ENCODE measurements around the gene CALM1.

DNA sequence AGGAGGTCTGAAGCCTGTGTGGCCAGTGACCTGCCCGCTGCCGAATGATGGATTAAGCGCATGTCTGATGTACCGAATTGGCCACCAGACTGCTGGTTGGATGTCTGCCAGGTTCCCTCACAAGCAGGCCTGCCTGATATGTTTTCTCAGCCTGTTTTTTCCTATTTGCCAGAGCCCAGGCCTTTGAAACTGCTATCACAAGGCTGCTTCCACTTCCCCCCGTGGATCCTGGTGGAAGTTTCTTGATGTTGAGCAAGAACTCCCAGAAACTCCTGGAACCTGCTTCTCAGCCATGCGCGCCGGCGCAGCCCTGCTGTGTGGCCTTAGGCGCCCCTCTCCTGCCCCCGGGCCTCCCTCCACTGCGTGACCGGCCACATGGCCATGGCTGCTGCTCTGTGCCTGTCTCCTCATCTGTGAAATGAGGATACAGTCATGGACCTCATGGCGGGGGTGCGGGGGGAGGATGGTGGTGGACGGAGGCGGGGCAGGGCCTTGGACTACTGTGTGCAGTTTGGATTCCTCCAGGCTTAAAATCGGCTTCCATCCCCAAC, 56.6 kb downstream of the CALM1 start:
- TF ChIP-seq, protein P1, sequence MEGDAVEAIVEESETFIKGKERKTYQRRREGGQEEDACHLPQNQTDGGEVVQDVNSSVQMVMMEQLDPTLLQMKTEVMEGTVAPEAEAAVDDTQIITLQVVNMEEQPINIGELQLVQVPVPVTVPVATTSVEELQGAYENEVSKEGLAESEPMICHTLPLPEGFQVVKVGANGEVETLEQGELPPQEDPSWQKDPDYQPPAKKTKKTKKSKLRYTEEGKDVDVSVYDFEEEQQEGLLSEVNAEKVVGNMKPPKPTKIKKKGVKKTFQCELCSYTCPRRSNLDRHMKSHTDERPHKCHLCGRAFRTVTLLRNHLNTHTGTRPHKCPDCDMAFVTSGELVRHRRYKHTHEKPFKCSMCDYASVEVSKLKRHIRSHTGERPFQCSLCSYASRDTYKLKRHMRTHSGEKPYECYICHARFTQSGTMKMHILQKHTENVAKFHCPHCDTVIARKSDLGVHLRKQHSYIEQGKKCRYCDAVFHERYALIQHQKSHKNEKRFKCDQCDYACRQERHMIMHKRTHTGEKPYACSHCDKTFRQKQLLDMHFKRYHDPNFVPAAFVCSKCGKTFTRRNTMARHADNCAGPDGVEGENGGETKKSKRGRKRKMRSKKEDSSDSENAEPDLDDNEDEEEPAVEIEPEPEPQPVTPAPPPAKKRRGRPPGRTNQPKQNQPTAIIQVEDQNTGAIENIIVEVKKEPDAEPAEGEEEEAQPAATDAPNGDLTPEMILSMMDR (IDR thresholded peaks at IDR 0.05; ENCODE audit: poor library complexity) = no peak
- TF ChIP-seq EZH2phosphoT487 (IDR thresholded peaks at IDR 0.05; ENCODE audit: low read depth, severe bottlenecking, unreplicated experiment) (no peak), EZH2 (IDR thresholded peaks at IDR 0.05; ENCODE audit: borderline replicate concordance) (no peak)

Data from hepatocyte (in vitro differentiated cells).